Fibroblast of upper back skin (primary cell): ENCODE data around the gene TEX55.
"Not testable (repeated sequence)": the region's sequence is repeated elsewhere in the genome, so short reads cannot be mapped to it uniquely, and the experiment has no call there.

Source experiments
- DNase-seq: peaks from one replicate; pipeline ENCODE4 v3.0.0-alpha.2; 2013

Gene TEX55

GRCh38 chr3:119161240-119161639 lies 15.3 kb downstream of the TEX55 start:
- no peak for DNase-seq

GRCh38 chr3:119164745-119165144 lies 18.8 kb downstream of the TEX55 start:
- DNase-seq, result not testable (repeated sequence)

GRCh38 chr3:119170821-119171220 lies 24.9 kb downstream of the TEX55 start:
- DNase-seq, result no peak

GRCh38 chr3:119173325-119173724 lies 27.4 kb downstream of the TEX55 start, which contains the start of gene UPK1B:
UPK1B (plus strand) TSS chr3:119173598; CDS start chr3:119186742, 13,144 bp downstream.
- no peak for DNase-seq

GRCh38 chr3:119175872-119176756 lies 30.1 kb downstream of the TEX55 start:
- peak; percentile 23 for DNase-seq

- DNase-seq, result no peak
Observed at GRCh38 chr3:119176778-119177177, 30.8 kb downstream of the TEX55 start.

- DNase-seq, result no peak
Observed at GRCh38 chr3:119177321-119177720, 31.4 kb downstream of the TEX55 start.

GRCh38 chr3:119181765-119182164 lies 35.8 kb downstream of the TEX55 start:
- peak; percentile 21 for DNase-seq

GRCh38 chr3:119184111-119184510 lies 38.1 kb downstream of the TEX55 start:
- DNase-seq, result no peak

- DNase-seq, result peak; percentile 82
Observed at GRCh38 chr3:119184796-119185570, 39.0 kb downstream of the TEX55 start.

GRCh38 chr3:119187266-119187665 lies 41.3 kb downstream of the TEX55 start:
- peak; percentile 19 for DNase-seq

- no peak for DNase-seq
Observed at GRCh38 chr3:119191800-119192199, 45.8 kb downstream of the TEX55 start.

GRCh38 chr3:119194237-119195150 lies 48.5 kb downstream of the TEX55 start:
- peak; percentile 49 for DNase-seq

GRCh38 chr3:119195151-119195476 lies 49.1 kb downstream of the TEX55 start:
- no peak for DNase-seq

- DNase-seq, result peak; percentile 36
Observed at GRCh38 chr3:119195911-119196310, 49.9 kb downstream of the TEX55 start.
